GM10266 (cell line): Measurements from ENCODE around the gene AFF2.
A peak's percentile ranks its signal among the peaks of the same experiment; 100 is the strongest.

ENCODE experiments used
- DNase-seq: peaks from one replicate; pipeline ENCODE4 v3.0.0; 2012; ENCODE audit errors: extremely low spot score
- CTCF ChIP-seq: IDR thresholded peaks from 2 replicates; pipeline ENCODE4 v1.5.1; 2012; ENCODE audit warnings: mild to moderate bottlenecking, low read depth; ENCODE audit not compliant: control insufficient read depth, insufficient read depth; ENCODE audit errors: missing control alignments

AFF2 gene

GRCh38 chrX:148500423-148501385, at the start of gene AFF2:
AFF2 (plus strand) TSS chrX:148500617; CDS start chrX:148501098, 481 bp downstream.
- DNase-seq: peak; percentile 7
- no peak for TF ChIP-seq CTCF

DNA sequence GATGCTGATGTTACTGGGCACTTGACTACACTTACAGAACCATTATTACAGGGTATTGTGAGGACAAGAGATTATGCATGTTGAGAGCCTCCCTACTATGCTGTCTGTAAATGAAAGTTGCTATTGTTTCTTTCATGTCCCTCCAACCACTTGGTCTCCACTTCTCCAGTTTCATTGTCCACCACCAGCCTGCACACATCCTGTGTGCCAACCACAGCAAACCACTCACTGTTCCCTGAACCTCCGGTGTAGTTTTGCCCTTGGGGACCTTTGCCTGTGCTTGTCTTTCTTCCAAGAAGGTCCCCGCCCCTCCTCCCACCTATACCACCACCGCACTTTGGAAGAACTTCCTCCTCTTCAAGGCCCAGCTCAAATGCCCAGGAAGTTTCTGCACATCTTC, 43.1 kb upstream of the AFF2 start:
- DNase-seq: no peak
- TF ChIP-seq CTCF: no peak

GRCh38 chrX:148459343-148459742, 41.1 kb upstream of the AFF2 start:
- DNase-seq: peak; percentile 1
- TF ChIP-seq CTCF: no peak

DNA sequence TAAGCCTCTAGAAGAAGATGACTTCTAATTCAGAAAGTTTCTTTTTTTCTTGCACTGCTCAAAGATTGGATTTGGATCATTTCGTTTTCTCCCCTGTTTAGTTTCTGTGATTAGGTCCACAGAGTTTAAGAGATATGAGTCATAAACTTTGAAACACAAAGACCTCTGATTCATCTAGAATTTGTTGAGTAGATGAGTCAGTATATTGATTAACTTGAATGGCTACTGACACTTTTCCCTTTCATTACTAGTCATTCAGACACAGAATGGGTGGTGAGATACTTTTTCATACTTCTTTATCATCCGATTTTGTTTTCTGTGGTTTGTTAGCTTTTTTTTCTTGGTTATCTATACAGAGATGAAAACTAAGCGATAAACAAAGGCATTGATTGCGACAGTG, 34.1 kb upstream of the AFF2 start:
- DNase-seq: no peak
- TF ChIP-seq CTCF: no peak

GRCh38 chrX:148470324-148470723, 30.1 kb upstream of the AFF2 start:
- TF ChIP-seq CTCF: no peak

GRCh38 chrX:148474030-148474429, 26.4 kb upstream of the AFF2 start:
- TF ChIP-seq CTCF: no peak
- DNase-seq: no peak

More at GRCh38 chrX:148470324-148470723, 30.1 kb upstream of the AFF2 start:
- DNase-seq: no peak

DNA sequence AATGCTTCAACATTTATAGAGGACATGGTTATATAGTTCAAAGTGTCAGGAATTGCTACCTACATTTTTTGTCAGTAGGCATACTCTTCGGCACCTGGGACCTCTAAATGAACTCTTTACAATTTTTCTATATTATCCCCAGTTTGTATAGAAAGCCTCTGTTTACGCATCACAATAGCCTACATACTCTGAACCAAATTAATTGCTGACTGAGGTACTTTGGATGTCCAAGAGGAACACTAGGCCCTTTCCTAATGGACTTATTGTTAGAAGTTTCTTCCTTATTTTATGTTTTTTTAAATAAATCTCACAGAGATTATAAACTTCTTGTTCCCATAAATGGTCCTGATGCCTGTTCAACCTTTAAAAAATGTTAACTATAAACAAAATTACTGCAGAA, 8.4 kb upstream of the AFF2 start:
- TF ChIP-seq CTCF: no peak
- DNase-seq: no peak
